Panc1 (cell line): Measurements from ENCODE around the gene C22orf42. TPM values are rescaled to one million over a fixed set of nuclear protein-coding genes. Genes with fewer than 3 reads are reported as not detected.

Experiments used
- ATAC-seq: fragments of 200-7000 bp; cut with Tn5 transposase; 2 replicates; pipeline ENCODE4 v1.9.1; 2020; ENCODE audit warnings: mild to moderate bottlenecking, moderate library complexity
- BruUV-seq: library from RNA; stranded (reverse); fragments of 400-500 nt; replicated peaks from 2 replicates; lab custom pipeline; 2021; lab: Mats Ljungman, UMichigan
- CTCF ChIA-PET: fragments of 300-600 bp; sonication (Branson Sonifier 250); formaldehyde crosslinking; loops from one replicate; lab custom pipeline; 2022; ENCODE audit warnings: antibody characterized with exemption; lab: Charles Lee
- POLR2A ChIA-PET: fragments of 300-600 bp; sonication (Branson Sonifier 250); formaldehyde crosslinking; loops from one replicate; lab custom pipeline; 2022; ENCODE audit warnings: antibody characterized with exemption; lab: Charles Lee
- DNase-seq: peaks from one replicate; pipeline ENCODE4 v3.0.0-alpha.2; 2010; ENCODE audit warnings: low read depth, low spot score
- H3K27ac ChIP-seq: 2 replicates; pipeline ENCODE4 v1.5.1; 2011; ENCODE audit warnings: mild to moderate bottlenecking, low read length, inconsistent platforms
- H3K27me3 ChIP-seq: fragments of 200-500 bp; sonication (Bioruptor generic); 2 replicates; pipeline ENCODE4 v1.6.0; 2014; ENCODE audit warnings: low read length, inconsistent platforms; ENCODE audit not compliant: control insufficient read depth, insufficient read depth
- H3K36me3 ChIP-seq: fragments of 200-500 bp; sonication (Bioruptor generic); 2 replicates; pipeline ENCODE4 v1.5.1; 2014; ENCODE audit warnings: inconsistent platforms, mild to moderate bottlenecking, low read length, moderate library complexity; ENCODE audit not compliant: control insufficient read depth, insufficient read depth
- H3K4me1 ChIP-seq: 2 replicates; pipeline ENCODE4 v1.5.1; 2011; ENCODE audit warnings: inconsistent platforms, mild to moderate bottlenecking, low read length, moderate library complexity; ENCODE audit not compliant: control insufficient read depth, insufficient read depth
- H3K4me3 ChIP-seq, 2 experiments: 2 replicates each; pipeline ENCODE4 v1.5.1; 2011 to 2012; ENCODE audit warnings: low read depth in 2 of 2, low read length in 2 of 2, mild to moderate bottlenecking in 2 of 2, inconsistent platforms in 1 of 2, moderate library complexity in 1 of 2
- H3K9me3 ChIP-seq: fragments of 200-500 bp; sonication (Bioruptor generic); 2 replicates; pipeline ENCODE4 v1.5.1; 2014; ENCODE audit warnings: low read depth, mild to moderate bottlenecking, inconsistent platforms, low read length, moderate library complexity; ENCODE audit not compliant: control insufficient read depth, insufficient read depth
- POLR2AphosphoS5 ChIP-seq: IDR thresholded peaks from 2 replicates; pipeline ENCODE4 v1.6.1; 2012; ENCODE audit warnings: mild to moderate bottlenecking, low read depth, low read length, moderate library complexity
- REST ChIP-seq, 2 experiments: IDR thresholded peaks; 2 replicates each; pipeline ENCODE4 v1.6.1; 2011 to 2012; ENCODE audit warnings: low read depth in 2 of 2, control low read depth in 1 of 2, low read length in 1 of 2, mild to moderate bottlenecking in 1 of 2, moderate library complexity in 1 of 2; ENCODE audit not compliant: insufficient read depth in 1 of 2
- TCF7L2 ChIP-seq: IDR thresholded peaks from 2 replicates; pipeline ENCODE4 v1.6.1; 2011; ENCODE audit warnings: mild to moderate bottlenecking, low read depth, low read length, inconsistent platforms
- in situ Hi-C: cut with HindIII; loops from 2 replicates; pipeline ENCODE4 v1.10.0; 2016; ENCODE audit warnings: low sequenced_read_pairs, low pct_unique_long_range_greater_than_20kb
- intact Hi-C: fragments of 100-400 bp; cut with micrococcal nuclease; formaldehyde crosslinking; loops from one replicate; pipeline ENCODE4 v1.10.0; 2022; ENCODE audit not compliant: unreplicated experiment
- total RNA-seq: library from RNA; stranded (reverse); gene quantifications from one replicate; pipeline ENCODE4 v1.2.1, GENCODE V29; 2021; ENCODE audit not compliant: unreplicated experiment

Gene C22orf42
- total RNA-seq, 1 experiment from 2014 or later: not detected

GRCh38 chr22:32100711-32101110 is 58.4 kb downstream of the C22orf42 start:
- Histone ChIP-seq H3K9me3 (no peaks in the 10 kb centered on the region), H3K27ac (no peak overlapping the region), H3K4me3 (no peak overlapping the region), H3K36me3 (no peaks in the 10 kb centered on the region), H3K27me3 (no peaks in the 10 kb centered on the region), H3K4me1 (no peaks in the 10 kb centered on the region)
- in situ Hi-C loops: no loop called here
- no TSS peak for BruUV-seq
- TF ChIP-seq TCF7L2 (no peak), POLR2AphosphoS5 (no peak), REST (IDR thresholded peaks at IDR 0.05; ENCODE audit: insufficient read depth in 1 of 2, low read depth in 2 of 2, low read length in 1 of 2) (no peak)
- ATAC-seq (no peak), DNase-seq (no peak)
- ChIA-PET CTCF (interaction anchor here (0.5 kb wide), 1 partner anchor 106 kb away, joined by 3 read pairs; no protein-coding TSS in a partner anchor), POLR2A (no interaction called here)
- intact Hi-C loops: loop anchor here (5.0 kb wide), 1 partner anchor 167 kb away; no protein-coding TSS in a partner anchor

Other genes starting within 250 kb of the C22orf42 start
- 138 TPM for gene YWHAH, start 214.8 kb downstream of the C22orf42 start, total RNA-seq
- gene SLC5A1, start 116.0 kb downstream of the C22orf42 start, total RNA-seq: 0.03 TPM
- not detected for gene RFPL2, start 45.8 kb upstream of the C22orf42 start, total RNA-seq
- gene SLC5A4, start 96.0 kb upstream of the C22orf42 start, total RNA-seq: not detected
- gene RFPL3, start 198.6 kb upstream of the C22orf42 start, total RNA-seq: not detected